GM23338 (cell line): Measurements from ENCODE around the gene ARMH1. TPM values are rescaled to one million over a fixed set of nuclear protein-coding genes. Genes with fewer than 3 reads are reported as not detected.

Source experiments
- ATAC-seq: fragments of 200-7000 bp; cut with Tn5 transposase; 3 replicates; pipeline ENCODE4 v1.9.1; 2020
- DNase-seq: peaks from one replicate; pipeline ENCODE4 v3.0.0-alpha.2; 2015; ENCODE audit warnings: low spot score
- H2AFZ ChIP-seq: fragments of 200-600 bp; sonication (generic); 2 replicates; pipeline ENCODE4 v1.8.0; 2016; ENCODE audit warnings: antibody characterized with exemption, mild to moderate bottlenecking, moderate library complexity
- H3F3A ChIP-seq: fragments of 200-600 bp; sonication (generic); replicated peaks from 2 replicates; pipeline ENCODE4 v1.8.0; 2017; ENCODE audit warnings: antibody characterized with exemption, mixed run types, low read depth
- H3K27ac ChIP-seq: fragments of 200-600 bp; sonication (generic); 2 replicates; pipeline ENCODE4 v1.6.1; 2016; ENCODE audit warnings: low read depth
- H3K27me3 ChIP-seq: fragments of 200-600 bp; sonication (generic); 2 replicates; pipeline ENCODE4 v1.8.0; 2016; ENCODE audit warnings: mild to moderate bottlenecking, mixed run types, moderate library complexity; ENCODE audit not compliant: insufficient read depth
- H3K36me3 ChIP-seq: fragments of 200-600 bp; sonication (generic); 2 replicates; pipeline ENCODE4 v1.8.0; 2016; ENCODE audit warnings: mild to moderate bottlenecking; ENCODE audit not compliant: insufficient read depth
- H3K4me1 ChIP-seq: fragments of 200-600 bp; sonication (generic); 2 replicates; pipeline ENCODE4 v1.8.0; 2016; ENCODE audit warnings: mild to moderate bottlenecking, moderate library complexity; ENCODE audit not compliant: insufficient read depth
- H3K4me2 ChIP-seq: fragments of 200-600 bp; sonication (generic); 2 replicates; pipeline ENCODE4 v1.7.1; 2017; ENCODE audit warnings: mixed run types
- H3K4me3 ChIP-seq: fragments of 200-600 bp; sonication (generic); 2 replicates; pipeline ENCODE4 v1.6.1; 2016; ENCODE audit warnings: mixed run types
- H3K79me2 ChIP-seq: fragments of 200-600 bp; sonication (generic); replicated peaks from 2 replicates; pipeline ENCODE4 v1.8.0; 2017; ENCODE audit warnings: mild to moderate bottlenecking; ENCODE audit not compliant: insufficient read depth
- H3K9me2 ChIP-seq: fragments of 200-600 bp; sonication (generic); 2 replicates; pipeline ENCODE4 v1.8.0; 2017; ENCODE audit not compliant: insufficient read depth
- H4K20me1 ChIP-seq: fragments of 200-600 bp; sonication (generic); replicated peaks from 2 replicates; pipeline ENCODE4 v1.8.0; 2017; ENCODE audit warnings: mild to moderate bottlenecking; ENCODE audit not compliant: insufficient read depth
- H3K27ac Mint-ChIP-seq: 2 replicates; pipeline ENCODE4 v1.8.0; 2020; ENCODE audit warnings: inconsistent platforms, mild to moderate bottlenecking, moderate library complexity, mixed read lengths
- H3K27me3 Mint-ChIP-seq: 3 replicates; pipeline ENCODE4 v1.8.0; 2022; ENCODE audit warnings: low read depth, mild to moderate bottlenecking, moderate library complexity, mixed read lengths, inconsistent platforms; ENCODE audit not compliant: insufficient read depth, poor library complexity
- H3K36me3 Mint-ChIP-seq: 3 replicates; pipeline ENCODE4 v1.8.0; 2021; ENCODE audit warnings: low read depth, mild to moderate bottlenecking, inconsistent platforms, moderate library complexity, mixed read lengths
- H3K4me1 Mint-ChIP-seq: 3 replicates; pipeline ENCODE4 v1.8.0; 2020; ENCODE audit warnings: mild to moderate bottlenecking, inconsistent platforms, mixed read lengths
- H3K4me3 Mint-ChIP-seq: 3 replicates; pipeline ENCODE4 v1.8.0; 2021; ENCODE audit warnings: moderate library complexity, mild to moderate bottlenecking, inconsistent platforms, mixed read lengths
- H3K9me3 Mint-ChIP-seq: 3 replicates; pipeline ENCODE4 v1.8.0; 2020; ENCODE audit warnings: moderate library complexity, mild to moderate bottlenecking, inconsistent platforms, mixed read lengths
- CREB1 ChIP-seq: fragments of 250-450 bp; sonication (Bioruptor Pico); IDR thresholded peaks from 2 replicates; pipeline ENCODE4 v1.5.0; 2020; ENCODE audit warnings: low read depth, mild to moderate bottlenecking, moderate library complexity
- CTCF ChIP-seq, 2 experiments: fragments of 200-600 bp in 1 of 2; sonication (generic) in 1 of 2; conservative IDR thresholded peaks; 2 replicates each; pipeline versions ENCODE4 v1.5.1 to v1.6.1; 2016 to 2017; ENCODE audit warnings: antibody characterized with exemption in 2 of 2, low read depth in 2 of 2, mild to moderate bottlenecking in 2 of 2, moderate library complexity in 1 of 2
- ETS1 ChIP-seq: IDR thresholded peaks from 2 replicates; pipeline ENCODE4 v1.6.1; 2016; ENCODE audit warnings: antibody characterized with exemption
- EZH2 ChIP-seq: fragments of 200-600 bp; sonication (generic); IDR thresholded peaks from one replicate; pipeline ENCODE4 v1.8.0; 2017; ENCODE audit warnings: antibody characterized with exemption, mild to moderate bottlenecking, low read depth; ENCODE audit not compliant: unreplicated experiment
- EZH2phosphoT487 ChIP-seq: fragments of 200-600 bp; sonication (generic); IDR thresholded peaks from one replicate; pipeline ENCODE4 v1.8.1; 2018; ENCODE audit warnings: antibody characterized with exemption; ENCODE audit not compliant: unreplicated experiment
- JUNB ChIP-seq: IDR thresholded peaks from one replicate; pipeline ENCODE4 v1.6.1; 2016; ENCODE audit warnings: antibody characterized with exemption; ENCODE audit not compliant: unreplicated experiment
- NANOG ChIP-seq: IDR thresholded peaks from 2 replicates; pipeline ENCODE4 v1.6.1; 2016; ENCODE audit warnings: antibody characterized with exemption, borderline replicate concordance
- POLR2AphosphoS5 ChIP-seq: IDR thresholded peaks from 2 replicates; pipeline ENCODE4 v1.6.1; 2016; ENCODE audit warnings: antibody characterized with exemption, low read depth
- REST ChIP-seq: IDR thresholded peaks from one replicate; pipeline ENCODE4 v1.6.1; 2018; ENCODE audit warnings: antibody characterized with exemption; ENCODE audit not compliant: unreplicated experiment
- STAT1 ChIP-seq: IDR thresholded peaks from one replicate; pipeline ENCODE4 v1.6.1; 2016; ENCODE audit warnings: antibody characterized with exemption; ENCODE audit not compliant: unreplicated experiment
- ZNF114 ChIP-seq: fragments of 250-450 bp; sonication (Bioruptor Pico); IDR thresholded peaks from 2 replicates; pipeline ENCODE4 v1.5.0; 2020; ENCODE audit warnings: mild to moderate bottlenecking, moderate library complexity
- ZNF331 ChIP-seq: fragments of 250-450 bp; sonication (Bioruptor Pico); IDR thresholded peaks from 2 replicates; pipeline ENCODE4 v1.5.0; 2020; ENCODE audit warnings: low read depth, mild to moderate bottlenecking, moderate library complexity
- ZNF462 ChIP-seq: fragments of 250-450 bp; sonication (Bioruptor Pico); IDR thresholded peaks from 2 replicates; pipeline ENCODE4 v1.5.0; 2020; ENCODE audit warnings: mild to moderate bottlenecking, moderate library complexity
- polyA plus RNA-seq: library from polyadenylated mRNA; unstranded; fragments of >200 nt; fragmentation: Nextera tagmentation; extraction: Ambion mirVana; gene quantifications from 2 replicates; pipeline ENCODE4 v1.2.1, GENCODE V29; 2016
- total RNA-seq: library from RNA; depleted of rRNA; stranded (reverse); fragments of >200 nt; shearing (Covaris generic); gene quantifications from 2 replicates; pipeline ENCODE4 v1.2.3, GENCODE V29; 2014

The ARMH1 gene
- total and polyA plus RNA-seq, 2 experiments from 2014 or later: 0.31 TPM; not detected in 1

- H3K27ac ChIP-seq: no peak overlapping the region
- H3K4me3 ChIP-seq: no peak overlapping the region
Measured at GRCh38 chr1:44662683-44663030, 11.9 kb upstream of the ARMH1 start.

More at GRCh38 chr1:44662683-44663030, 11.9 kb upstream of the ARMH1 start:
- DNase-seq (no peak), ATAC-seq (no peak)
- Histone ChIP-seq H3K36me3 (no peaks in the 10 kb centered on the region), H3K4me1 (no peaks in the 10 kb centered on the region), H3F3A (no peaks in the 10 kb centered on the region), H4K20me1 (no peaks in the 10 kb centered on the region), H3K79me2 (no peaks in the 10 kb centered on the region), H2AFZ (no peak overlapping the region), H3K27me3 (no peaks in the 10 kb centered on the region), H3K9me2 (no peaks in the 10 kb centered on the region), H3K4me2 (no peak overlapping the region)
- H3K36me3 Mint-ChIP-seq: no peaks in the 10 kb centered on the region
- H3K27me3 Mint-ChIP-seq: no peaks in the 10 kb centered on the region
- H3K4me1 Mint-ChIP-seq: peaks cover 9% of the 10 kb centered on the region
- H3K27ac Mint-ChIP-seq: no peak overlapping the region
- no peaks in the 10 kb centered on the region for H3K9me3 Mint-ChIP-seq
- H3K4me3 Mint-ChIP-seq: no peak overlapping the region
- TF ChIP-seq JUNB: no peak
- TF ChIP-seq ZNF331 (CRISPR knock-in tag): no peak
- no peak for TF ChIP-seq REST
- no peak for TF ChIP-seq NANOG
- TF ChIP-seq ZNF462: no peak
- TF ChIP-seq ETS1: no peak
- TF ChIP-seq CTCF (conservative IDR thresholded peaks at IDR 0.05; ENCODE audit: low read depth in 2 of 2): no peak
- TF ChIP-seq ZNF114 (CRISPR knock-in tag): no peak
- TF ChIP-seq CREB1: no peak
- no peak for TF ChIP-seq POLR2AphosphoS5
- no peak for TF ChIP-seq EZH2phosphoT487
- no peak for TF ChIP-seq EZH2
- no peak for TF ChIP-seq STAT1
